NCI-H187 (cell line): Measurements from ENCODE around the gene OPN4.

Experiments
- DNase-seq, 2 experiments: peaks; one replicate each; lab custom pipeline; 2025; lab: John Stamatoyannopoulos, UW

The OPN4 gene

GRCh38 chr10:86699991-86700840, 45.9 kb downstream of the OPN4 start:
- DNase-seq = no peak

- DNase-seq = no peak
These were observed 46.7 kb downstream of the OPN4 start for GRCh38 chr10:86700851-86701617.

GRCh38 chr10:86703176-86703575, 48.8 kb downstream of the OPN4 start:
- no peak for DNase-seq

GRCh38 chr10:86705139-86705538, 50.8 kb downstream of the OPN4 start:
- DNase-seq = no peak

- DNase-seq = no peak
These were observed 51.6 kb downstream of the OPN4 start for GRCh38 chr10:86705905-86706304.

- no peak for DNase-seq
These were observed 52.1 kb downstream of the OPN4 start for GRCh38 chr10:86706401-86706841.

- DNase-seq = no peak
These were observed 52.6 kb downstream of the OPN4 start for GRCh38 chr10:86706977-86707376.

GRCh38 chr10:86707505-86707904, 53.2 kb downstream of the OPN4 start:
- no peak for DNase-seq

- no peak for DNase-seq
These were observed 53.9 kb downstream of the OPN4 start for GRCh38 chr10:86708068-86708782.

GRCh38 chr10:86708783-86709380, 54.5 kb downstream of the OPN4 start:
- DNase-seq = no peak

GRCh38 chr10:86709396-86710185, 55.2 kb downstream of the OPN4 start:
- no peak for DNase-seq

- peak; percentile 20 to 50 for DNase-seq
These were observed 56.7 kb downstream of the OPN4 start for GRCh38 chr10:86710987-86711512.

GRCh38 chr10:86711513-86712316, 57.4 kb downstream of the OPN4 start:
- no peak for DNase-seq

- no peak for DNase-seq
These were observed 58.0 kb downstream of the OPN4 start for GRCh38 chr10:86712317-86712707.

GRCh38 chr10:86715156-86715795, 60.9 kb downstream of the OPN4 start:
- no peak for DNase-seq

- DNase-seq = no peak
These were observed 61.5 kb downstream of the OPN4 start for GRCh38 chr10:86715836-86716235.
